ENCODE measurements around the gene APOL2.
A peak's percentile ranks its signal among the peaks of the same experiment; 100 is the strongest.
"Not testable (repeated sequence)": the region's sequence is repeated elsewhere in the genome, so short reads cannot be mapped to it uniquely, and the experiment has no call there.

The APOL2 gene

DNA sequence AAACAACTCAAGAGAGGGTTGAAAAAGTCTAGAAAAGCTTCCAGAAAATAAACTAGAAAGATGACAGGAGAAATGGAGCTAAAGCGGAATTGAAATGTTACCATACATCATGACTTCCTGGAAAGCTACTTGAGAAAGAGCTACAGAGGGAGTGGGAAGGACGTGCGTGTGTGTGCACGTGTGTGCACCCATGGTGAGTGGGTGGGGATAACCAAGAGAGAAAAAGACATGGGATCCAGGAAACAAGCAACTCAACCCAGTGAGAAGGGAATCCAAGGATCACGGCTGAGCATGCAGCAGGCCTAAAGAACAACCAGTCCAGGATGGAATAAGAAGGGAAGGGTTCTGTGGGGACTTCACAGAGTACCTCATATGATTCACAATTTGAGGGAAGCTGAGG lies 35.2 kb upstream of the APOL2 start:
- H3K27me3 Mint-ChIP-seq (ENCODE audit: low read depth): no peaks in the 10 kb centered on the region
- no peak overlapping the region for H3K4me3 Mint-ChIP-seq
- no peak overlapping the region for H3K27ac Mint-ChIP-seq
- H3K9me3 Mint-ChIP-seq: no peaks in the 10 kb centered on the region
- peaks cover 8% of the 10 kb centered on the region for H3K36me3 Mint-ChIP-seq (ENCODE audit: low read depth)
- peaks cover 5% of the 10 kb centered on the region for H3K4me1 Mint-ChIP-seq (ENCODE audit: low read depth)
- no peak for DNase-seq (ENCODE audit: low spot score)

DNA sequence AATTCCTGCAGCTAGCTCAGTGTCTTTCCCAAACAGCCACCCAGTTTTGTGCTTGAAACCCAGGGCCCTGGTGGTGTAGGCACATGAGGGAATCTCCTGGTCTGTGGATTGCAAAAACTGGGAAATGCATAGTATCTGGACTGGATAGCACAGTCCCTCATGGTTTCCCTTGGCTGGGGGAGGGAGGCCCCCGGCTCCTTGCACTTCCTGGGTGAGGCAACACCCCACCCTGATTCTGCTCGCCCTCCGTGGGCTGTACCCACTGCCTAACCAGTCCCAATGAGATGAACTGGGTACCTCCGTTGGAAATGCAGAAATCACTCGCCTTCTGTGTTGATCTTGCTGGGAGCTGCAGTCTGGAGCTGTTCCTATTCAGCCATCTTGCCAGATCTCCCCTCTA lies 32.6 kb upstream of the APOL2 start:
- DNase-seq (ENCODE audit: low spot score); H3K4me1 Mint-ChIP-seq (ENCODE audit: low read depth); H3K27ac Mint-ChIP-seq; H3K27me3 Mint-ChIP-seq (ENCODE audit: low read depth); H3K9me3 Mint-ChIP-seq; H3K4me3 Mint-ChIP-seq: not testable (repeated sequence)
- peaks cover 11% of the 10 kb centered on the region for H3K36me3 Mint-ChIP-seq (ENCODE audit: low read depth)

DNA sequence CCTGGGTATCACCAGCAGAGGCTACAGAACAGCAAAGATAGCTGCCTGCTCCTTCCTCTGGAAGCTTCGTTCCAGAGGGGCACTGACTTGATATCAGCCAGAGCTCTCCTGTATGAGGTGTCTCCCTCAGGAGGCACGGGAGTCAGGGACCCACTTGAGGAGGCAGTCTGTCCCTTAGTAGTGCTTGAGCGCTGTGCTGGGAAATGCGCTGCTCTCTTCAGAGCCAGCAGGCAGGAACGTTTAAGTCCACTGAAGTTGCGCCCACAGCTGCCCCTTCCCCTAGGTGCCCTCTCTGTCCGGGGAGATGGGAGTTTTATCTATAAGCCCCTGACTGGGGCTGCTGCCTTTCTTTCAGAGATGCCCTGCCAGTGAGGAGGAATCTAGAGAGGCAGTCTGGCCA lies 31.9 kb upstream of the APOL2 start:
- H3K4me1 Mint-ChIP-seq (ENCODE audit: low read depth); H3K4me3 Mint-ChIP-seq; H3K27me3 Mint-ChIP-seq (ENCODE audit: low read depth); DNase-seq (ENCODE audit: low spot score); H3K9me3 Mint-ChIP-seq; H3K27ac Mint-ChIP-seq: not testable (repeated sequence)
- peaks cover 13% of the 10 kb centered on the region for H3K36me3 Mint-ChIP-seq (ENCODE audit: low read depth)

DNA sequence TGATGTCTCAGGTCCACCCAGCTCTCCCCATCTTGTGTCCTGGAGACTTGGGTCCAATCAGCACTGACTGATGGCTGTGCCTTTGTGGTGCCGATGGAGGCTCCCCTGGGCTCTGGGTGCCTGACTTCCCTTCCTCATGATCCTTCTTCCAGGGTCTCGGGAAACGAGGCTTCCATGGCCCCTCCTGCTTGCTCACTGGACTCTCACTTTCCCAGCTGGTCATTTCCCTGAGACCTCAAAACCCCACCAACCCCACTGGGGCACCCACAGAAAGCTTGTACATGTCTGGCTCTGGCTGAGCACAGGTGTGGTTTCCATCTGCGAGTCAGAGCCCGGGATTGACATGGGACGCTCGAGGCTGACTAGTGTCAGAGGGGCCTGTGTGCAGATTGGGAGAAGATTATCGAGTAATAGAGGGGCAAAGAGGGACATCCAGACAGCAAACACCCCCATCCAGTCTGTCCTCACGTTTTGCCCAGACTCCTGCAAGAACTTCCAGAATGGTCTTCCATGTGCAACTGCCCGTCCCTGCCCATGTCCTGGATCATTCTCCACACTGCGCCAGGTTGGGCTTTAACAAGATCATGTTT lies 28.7 kb upstream of the APOL2 start:
- H3K36me3 Mint-ChIP-seq (ENCODE audit: low read depth): peaks cover 30% of the 10 kb centered on the region
- no peak overlapping the region for H3K4me3 Mint-ChIP-seq
- peaks cover 5% of the 10 kb centered on the region for H3K4me1 Mint-ChIP-seq (ENCODE audit: low read depth)
- no peak for DNase-seq (ENCODE audit: low spot score)
- no peaks in the 10 kb centered on the region for H3K27me3 Mint-ChIP-seq (ENCODE audit: low read depth)
- H3K9me3 Mint-ChIP-seq: no peaks in the 10 kb centered on the region
- no peak overlapping the region for H3K27ac Mint-ChIP-seq

DNA sequence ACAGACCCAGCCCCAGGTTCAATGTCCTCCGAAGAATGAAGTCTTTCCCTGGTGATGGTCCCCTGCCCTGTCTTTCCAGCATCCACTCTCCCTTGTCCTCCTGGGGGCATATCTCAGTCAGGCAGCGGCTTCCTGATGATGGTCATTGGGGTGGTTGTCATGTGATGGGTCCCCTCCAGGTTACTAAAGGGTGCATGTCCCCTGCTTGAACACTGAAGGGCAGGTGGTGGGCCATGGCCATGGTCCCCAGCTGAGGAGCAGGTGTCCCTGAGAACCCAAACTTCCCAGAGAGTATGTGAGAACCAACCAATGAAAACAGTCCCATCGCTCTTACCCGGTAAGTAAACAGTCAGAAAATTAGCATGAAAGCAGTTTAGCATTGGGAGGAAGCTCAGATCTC lies 27.7 kb upstream of the APOL2 start:
- Mint-ChIP-seq H3K27ac (no peak overlapping the region), H3K4me3 (no peak overlapping the region), H3K27me3 (ENCODE audit: low read depth) (no peaks in the 10 kb centered on the region), H3K4me1 (ENCODE audit: low read depth) (peaks cover 5% of the 10 kb centered on the region), H3K36me3 (ENCODE audit: low read depth) (peaks cover 37% of the 10 kb centered on the region), H3K9me3 (no peaks in the 10 kb centered on the region)
- no peak for DNase-seq (ENCODE audit: low spot score)

DNA sequence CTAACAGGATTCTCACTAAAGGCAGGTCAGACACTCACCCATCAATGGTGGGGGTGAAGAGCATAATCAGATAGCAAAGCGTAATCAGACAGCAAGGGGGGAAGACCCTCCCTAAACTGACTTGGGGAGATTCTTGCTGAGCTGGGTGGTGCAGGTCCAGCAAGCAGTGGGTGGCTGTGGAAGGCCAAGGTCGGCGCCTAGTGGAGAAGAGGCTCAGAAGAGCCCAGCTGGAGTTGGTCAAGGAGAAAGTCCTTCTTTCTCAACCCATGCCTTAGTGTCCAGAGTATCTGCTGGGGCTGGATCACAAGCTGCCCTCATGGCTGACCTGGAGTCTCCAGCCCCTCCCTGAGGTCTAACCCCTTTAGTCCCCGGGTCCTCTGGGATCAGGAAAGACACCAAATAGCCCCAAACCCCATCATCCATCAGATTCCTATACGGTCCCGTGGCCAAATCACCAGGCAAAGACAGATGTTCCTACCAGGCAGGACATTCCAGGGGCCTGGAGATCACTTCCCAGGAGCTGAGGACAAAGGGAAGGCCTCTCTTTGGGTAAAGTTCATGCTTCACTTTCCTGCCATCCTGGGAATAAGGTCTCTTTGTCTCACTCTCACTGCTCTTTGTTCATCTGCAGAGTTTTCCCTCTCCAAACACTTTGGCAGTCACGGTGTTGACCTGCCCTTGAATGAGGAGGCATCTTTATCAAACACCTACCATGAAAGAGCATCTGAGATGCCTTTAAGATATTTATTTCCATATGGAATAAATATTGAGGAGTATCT lies 24.7 kb upstream of the APOL2 start:
- H3K4me3 Mint-ChIP-seq; DNase-seq (ENCODE audit: low spot score); H3K27me3 Mint-ChIP-seq (ENCODE audit: low read depth); H3K9me3 Mint-ChIP-seq; H3K27ac Mint-ChIP-seq: not testable (repeated sequence)
- peaks cover 54% of the 10 kb centered on the region for H3K36me3 Mint-ChIP-seq (ENCODE audit: low read depth)
- peaks cover 11% of the 10 kb centered on the region for H3K4me1 Mint-ChIP-seq (ENCODE audit: low read depth)

DNA sequence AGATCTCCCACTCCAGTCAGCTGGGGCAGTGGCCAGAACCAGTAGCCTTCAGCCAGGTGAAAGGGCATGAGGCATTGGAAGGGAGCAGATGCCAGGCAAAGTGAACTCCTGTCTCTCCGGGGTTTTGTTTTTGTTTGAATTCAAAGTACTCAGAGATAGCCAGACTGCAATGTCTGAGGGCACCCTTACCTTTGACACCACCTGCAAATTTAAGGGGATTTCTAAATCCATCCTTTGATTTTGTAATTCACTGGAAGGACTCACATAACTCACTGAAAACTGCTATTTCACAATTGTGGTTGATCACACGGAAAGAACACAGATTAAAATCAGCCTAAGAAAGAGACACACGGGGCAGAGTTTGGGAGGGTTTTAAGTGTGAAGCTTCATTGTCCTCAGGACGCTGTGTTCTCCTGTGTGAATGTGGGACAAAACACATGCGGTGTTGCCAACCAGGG lies 23.9 kb upstream of the APOL2 start:
- peaks cover 59% of the 10 kb centered on the region for H3K36me3 Mint-ChIP-seq (ENCODE audit: low read depth)
- not testable (repeated sequence) for H3K4me3 Mint-ChIP-seq; H3K27ac Mint-ChIP-seq; H3K9me3 Mint-ChIP-seq; DNase-seq (ENCODE audit: low spot score); H3K27me3 Mint-ChIP-seq (ENCODE audit: low read depth)
- H3K4me1 Mint-ChIP-seq (ENCODE audit: low read depth): peaks cover 20% of the 10 kb centered on the region

DNA sequence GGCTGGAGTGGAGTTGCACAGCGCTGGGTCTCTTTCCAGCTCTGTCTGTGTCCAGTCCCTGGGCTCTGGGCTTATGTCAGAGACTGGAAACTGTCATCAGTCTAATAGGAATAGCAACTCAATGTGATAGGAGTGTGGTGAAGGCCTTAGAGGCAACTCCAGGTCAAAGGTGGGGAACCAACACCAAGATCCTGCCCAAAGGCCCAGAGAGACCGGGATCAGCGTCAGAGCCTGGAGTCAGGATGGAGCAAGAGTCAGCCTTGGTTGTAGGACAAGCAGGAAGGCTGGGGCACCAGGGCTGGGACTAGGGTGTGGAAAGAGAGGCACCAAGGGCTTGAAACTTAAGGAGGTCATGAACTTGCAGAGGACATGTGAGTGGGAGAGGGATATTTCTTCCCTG lies 23.0 kb upstream of the APOL2 start:
- not testable (repeated sequence) for H3K27me3 Mint-ChIP-seq (ENCODE audit: low read depth); DNase-seq (ENCODE audit: low spot score); H3K27ac Mint-ChIP-seq; H3K4me3 Mint-ChIP-seq; H3K9me3 Mint-ChIP-seq
- H3K4me1 Mint-ChIP-seq (ENCODE audit: low read depth): peaks cover 26% of the 10 kb centered on the region
- peaks cover 61% of the 10 kb centered on the region for H3K36me3 Mint-ChIP-seq (ENCODE audit: low read depth)

DNA sequence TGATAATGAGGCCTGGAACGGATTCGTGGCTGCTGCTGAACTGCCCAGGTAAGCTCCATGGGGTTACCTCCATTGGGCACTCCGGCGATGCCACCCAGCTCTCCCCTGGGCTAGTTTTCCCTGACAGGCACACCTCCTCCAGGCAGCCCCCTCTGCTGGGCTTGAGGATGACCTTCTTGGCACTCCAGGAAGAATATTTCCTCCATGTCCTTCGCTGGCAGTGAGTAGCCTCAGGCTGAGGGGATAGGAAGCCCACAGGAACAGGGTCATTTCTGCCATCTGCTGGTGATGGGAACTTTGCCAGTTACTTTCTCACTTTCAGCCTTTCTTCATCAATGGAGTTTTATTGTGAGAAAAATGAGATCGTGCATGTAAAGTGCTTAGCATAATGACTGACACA lies 22.3 kb upstream of the APOL2 start:
- Mint-ChIP-seq H3K36me3 (ENCODE audit: low read depth) (peaks cover 57% of the 10 kb centered on the region), H3K4me1 (ENCODE audit: low read depth) (peaks cover 32% of the 10 kb centered on the region)
- not testable (repeated sequence) for H3K27me3 Mint-ChIP-seq (ENCODE audit: low read depth); DNase-seq (ENCODE audit: low spot score); H3K27ac Mint-ChIP-seq; H3K9me3 Mint-ChIP-seq; H3K4me3 Mint-ChIP-seq

DNA sequence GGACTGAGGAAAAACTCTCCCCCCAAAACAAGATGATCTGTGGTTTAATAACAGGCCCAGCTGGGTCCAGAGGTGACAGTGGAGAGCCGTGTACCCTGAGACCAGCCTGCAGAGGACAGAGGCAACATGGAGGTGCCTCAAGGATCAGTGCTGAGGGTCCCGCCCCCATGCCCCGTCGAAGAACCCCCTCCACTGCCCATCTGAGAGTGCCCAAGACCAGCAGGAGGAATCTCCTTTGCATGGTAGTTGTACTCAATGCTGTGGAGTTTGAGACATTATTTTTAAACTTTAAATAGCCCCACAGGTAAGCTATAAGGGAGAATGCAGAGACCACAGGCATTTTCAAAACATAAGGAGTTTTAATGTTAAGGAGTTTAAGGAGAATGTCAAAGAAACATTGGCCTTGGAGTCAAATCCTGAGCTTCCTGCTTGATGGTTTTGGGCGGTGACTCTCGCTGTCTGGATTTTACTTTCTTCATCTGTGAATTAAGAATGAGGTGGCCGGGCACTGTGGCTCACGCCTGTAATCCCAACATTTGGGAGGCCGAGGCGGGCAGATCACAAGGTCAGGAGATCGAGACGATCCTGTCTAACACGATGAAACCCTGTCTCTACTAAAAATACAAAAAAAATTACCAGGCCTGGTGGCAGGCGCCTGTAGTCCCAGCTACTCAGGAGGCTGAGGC lies 20.4 kb upstream of the APOL2 start:
- H3K27ac Mint-ChIP-seq: peak overlapping the region; percentile 22
- DNase-seq (ENCODE audit: low spot score): no peak
- H3K4me3 Mint-ChIP-seq: no peak overlapping the region
- peaks cover 51% of the 10 kb centered on the region for H3K36me3 Mint-ChIP-seq (ENCODE audit: low read depth)
- H3K9me3 Mint-ChIP-seq: no peaks in the 10 kb centered on the region
- H3K4me1 Mint-ChIP-seq (ENCODE audit: low read depth): peaks cover 45% of the 10 kb centered on the region
- H3K27me3 Mint-ChIP-seq (ENCODE audit: low read depth): no peaks in the 10 kb centered on the region

DNA sequence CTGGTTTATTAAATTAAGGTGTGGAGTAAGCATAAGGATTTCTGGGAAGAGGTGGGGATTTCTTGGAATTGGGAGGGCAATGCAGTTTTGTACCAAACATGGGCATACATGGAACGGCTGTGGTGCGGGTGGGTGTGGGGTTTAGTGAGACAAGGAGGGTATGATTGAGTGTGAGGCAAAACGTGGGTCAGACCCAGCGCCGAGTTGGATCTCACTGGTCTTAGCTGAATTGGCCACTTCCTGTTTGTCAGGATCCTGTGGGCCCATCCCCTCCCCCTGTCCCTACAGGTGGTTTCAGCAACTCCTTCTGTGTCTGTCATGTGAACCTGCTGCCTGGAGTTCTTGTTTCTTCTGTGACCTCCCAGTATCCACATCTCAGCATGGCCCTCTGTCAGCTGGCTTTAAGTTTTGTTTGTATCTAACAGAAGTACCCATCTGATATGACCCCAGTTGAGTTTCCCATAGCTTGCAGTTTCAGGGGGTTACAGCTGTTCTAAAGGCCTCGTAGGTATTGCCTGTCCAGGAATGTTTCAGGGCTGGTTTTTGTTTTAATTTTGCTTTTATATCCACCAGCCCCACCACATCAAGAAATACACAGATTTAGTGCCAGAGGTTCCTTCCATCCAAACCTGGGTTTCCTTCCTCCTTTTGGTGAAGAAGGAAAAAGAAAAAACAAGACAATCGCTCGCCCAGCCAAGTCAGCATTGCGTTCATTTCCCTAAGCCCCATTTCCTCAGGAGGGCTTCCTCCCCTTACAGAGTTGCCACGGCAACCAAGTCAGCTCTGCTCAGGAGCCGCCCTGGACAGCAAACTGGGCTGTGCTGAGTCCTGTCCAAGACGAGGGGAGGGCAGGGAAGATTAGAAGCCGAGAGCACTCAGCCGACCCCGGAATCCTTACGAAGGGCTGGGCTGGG lies 19.6 kb upstream of the APOL2 start:
- no peaks in the 10 kb centered on the region for H3K9me3 Mint-ChIP-seq
- H3K36me3 Mint-ChIP-seq (ENCODE audit: low read depth): peaks cover 52% of the 10 kb centered on the region
- H3K27ac Mint-ChIP-seq: peak overlapping the region; percentile 88
- DNase-seq (ENCODE audit: low spot score): peak; percentile 33
- H3K27me3 Mint-ChIP-seq (ENCODE audit: low read depth): no peaks in the 10 kb centered on the region
- peaks cover 49% of the 10 kb centered on the region for H3K4me1 Mint-ChIP-seq (ENCODE audit: low read depth)
- peak overlapping the region; percentile 62 for H3K4me3 Mint-ChIP-seq

DNA sequence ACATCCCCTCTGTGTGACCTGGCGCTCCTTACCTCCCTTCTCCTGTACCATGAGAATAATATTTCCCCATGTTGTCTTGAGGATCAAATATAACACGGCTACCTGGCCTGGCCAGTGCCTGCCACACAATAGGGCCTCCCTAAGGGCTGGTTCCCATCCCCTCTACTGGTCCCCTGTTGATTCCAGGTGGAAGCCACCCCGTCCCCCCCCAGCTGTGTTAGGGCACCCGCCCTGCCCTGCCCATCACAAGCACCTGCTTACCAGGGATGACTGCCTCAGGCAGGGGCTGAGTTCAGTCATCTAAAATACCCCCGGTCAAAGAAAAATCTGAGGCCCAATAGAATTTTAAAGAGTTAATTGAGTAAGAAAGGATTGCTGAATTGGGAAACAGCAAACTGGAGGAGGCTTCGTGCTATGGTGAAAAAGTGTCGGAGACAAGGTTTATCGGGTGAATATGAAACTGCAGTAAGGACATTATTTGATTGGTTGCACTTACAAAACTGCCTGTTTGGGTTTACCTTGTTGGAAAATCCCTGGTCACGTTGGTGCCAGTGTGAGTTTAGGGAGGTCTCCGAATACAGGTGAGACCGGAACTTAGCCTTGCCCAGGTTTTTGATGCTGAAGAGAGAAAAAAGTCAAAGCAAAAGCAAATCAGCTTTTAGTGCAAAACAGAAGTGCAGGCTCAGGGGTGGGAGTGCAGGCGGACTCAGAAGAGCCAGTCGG lies 18.8 kb upstream of the APOL2 start:
- DNase-seq (ENCODE audit: low spot score): no peak
- H3K36me3 Mint-ChIP-seq (ENCODE audit: low read depth): peaks cover 51% of the 10 kb centered on the region

DNA sequence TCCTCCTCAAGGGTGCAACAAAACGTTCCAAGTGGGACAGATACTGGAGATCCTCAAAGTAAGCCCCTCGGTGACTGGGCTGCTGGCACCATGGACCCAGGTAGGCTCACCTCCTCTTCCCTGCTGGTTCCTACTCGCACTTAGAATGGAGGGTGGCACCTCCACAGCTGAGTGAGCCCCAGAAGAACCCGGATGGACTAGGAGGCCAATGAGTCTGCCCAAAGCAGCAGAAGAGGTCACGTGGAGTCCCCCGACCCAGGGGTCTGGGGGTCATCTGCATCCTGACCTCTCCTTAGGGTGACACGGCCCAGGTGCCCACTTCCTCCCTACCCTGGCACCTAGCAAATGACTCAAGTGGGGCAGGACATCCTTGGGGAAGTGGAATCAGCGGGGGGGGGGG lies 18.0 kb upstream of the APOL2 start:
- peak overlapping the region; percentile 32 for H3K27ac Mint-ChIP-seq
- H3K36me3 Mint-ChIP-seq (ENCODE audit: low read depth): peaks cover 46% of the 10 kb centered on the region
- H3K9me3 Mint-ChIP-seq: no peaks in the 10 kb centered on the region
- H3K27me3 Mint-ChIP-seq (ENCODE audit: low read depth): no peaks in the 10 kb centered on the region
- peaks cover 54% of the 10 kb centered on the region for H3K4me1 Mint-ChIP-seq (ENCODE audit: low read depth)
- no peak for DNase-seq (ENCODE audit: low spot score)
- H3K4me3 Mint-ChIP-seq: no peak overlapping the region

More for the DNA sequence above, 18.8 kb upstream of the APOL2 start:
- no peaks in the 10 kb centered on the region for H3K27me3 Mint-ChIP-seq (ENCODE audit: low read depth)
- peak overlapping the region; percentile 88 for H3K27ac Mint-ChIP-seq
- no peaks in the 10 kb centered on the region for H3K9me3 Mint-ChIP-seq
- peaks cover 47% of the 10 kb centered on the region for H3K4me1 Mint-ChIP-seq (ENCODE audit: low read depth)
- peak overlapping the region; percentile 62 for H3K4me3 Mint-ChIP-seq

Data from T-helper 2 cell treated with Interferon-gamma antibody and Interleukin-4, amounts not matched to agents 5 μg/mL and 100 μg/mL, for 36 hours (primary cell).